Measurements from ENCODE around the gene DCLK2.
A peak's percentile ranks its signal among the peaks of the same experiment; 100 is the strongest.

Gene DCLK2

GRCh38 chr4:150235317-150235716 is 157.1 kb downstream of the DCLK2 start:
- no peak for DNase-seq

- DNase-seq: no peak
These were observed 157.6 kb downstream of the DCLK2 start for GRCh38 chr4:150235808-150236271.

DNA sequence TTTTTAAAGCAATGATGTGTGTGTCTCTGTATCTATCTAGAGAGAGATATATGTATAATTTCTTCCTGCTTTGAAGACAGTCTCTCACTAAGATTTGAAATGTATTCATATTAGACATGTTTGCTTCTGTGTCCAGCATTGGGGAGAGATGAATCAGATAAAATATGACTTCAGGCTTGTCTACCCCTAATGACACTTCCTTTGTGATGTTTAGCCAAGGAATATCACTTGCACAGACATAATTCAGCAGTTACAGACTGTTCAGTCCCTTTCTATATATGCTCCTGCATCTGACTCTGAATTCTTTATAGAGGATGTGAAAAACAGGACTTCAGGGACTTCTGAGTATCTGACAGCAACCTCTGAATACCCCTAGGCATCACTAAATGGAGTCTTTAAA is 158.4 kb downstream of the DCLK2 start:
- DNase-seq: no peak

DNA sequence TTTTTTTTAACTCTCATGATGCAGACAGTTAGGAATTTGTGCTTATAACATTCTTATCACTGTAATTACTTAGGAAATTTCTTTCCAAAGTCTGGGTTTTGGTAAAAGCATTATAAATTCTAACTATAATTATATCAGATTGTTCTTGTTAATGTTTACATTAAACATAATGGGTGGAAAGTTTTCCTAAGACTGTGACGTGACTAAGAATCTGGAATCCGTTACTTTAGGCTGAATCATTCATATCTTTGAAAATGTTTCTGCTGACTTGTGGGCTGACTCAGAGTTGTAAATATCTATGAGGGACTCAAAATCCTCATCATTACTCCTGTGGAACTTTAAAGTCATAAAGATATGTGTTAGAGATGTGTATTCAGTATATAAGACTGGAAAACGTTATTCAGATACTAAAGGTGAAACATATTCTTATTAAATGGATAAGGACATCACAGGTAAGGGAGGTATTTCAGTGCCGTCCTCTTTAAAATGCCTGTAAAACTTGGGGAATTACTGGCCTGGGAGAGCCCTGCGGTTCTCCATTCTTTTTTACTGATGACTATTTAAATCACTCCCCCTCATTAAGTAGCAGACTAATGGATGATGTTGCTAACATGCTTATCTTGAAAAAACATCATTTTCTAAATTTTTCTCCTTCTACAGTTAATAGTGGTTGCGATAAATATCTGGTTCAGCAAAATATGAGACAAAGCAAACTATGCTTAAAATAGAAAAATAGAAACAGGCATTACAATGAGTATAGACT is 159.0 kb downstream of the DCLK2 start:
- DNase-seq: no peak

GRCh38 chr4:150238591-150238990 is 160.3 kb downstream of the DCLK2 start:
- DNase-seq: no peak

DNA sequence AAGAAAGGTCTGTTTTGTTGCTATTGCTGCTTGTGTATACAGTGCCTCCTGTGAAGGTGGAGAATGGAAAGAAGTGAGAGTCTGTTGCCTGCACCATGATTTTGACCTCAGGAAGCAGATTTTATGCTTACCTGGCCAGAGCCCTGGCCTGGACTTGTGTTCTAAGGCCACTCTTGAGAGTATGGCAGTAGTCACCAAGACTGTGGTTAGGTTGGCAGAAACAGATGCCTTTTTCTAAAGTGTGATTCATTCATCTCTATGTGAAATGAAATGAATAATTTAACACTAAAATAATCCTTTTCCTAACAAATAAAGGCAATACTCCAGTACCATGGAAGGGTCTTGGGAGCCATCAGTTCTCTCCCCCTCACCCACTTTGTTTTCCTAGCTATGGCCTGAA is 161.8 kb downstream of the DCLK2 start:
- no peak for DNase-seq

GRCh38 chr4:150242820-150243458 is 164.7 kb downstream of the DCLK2 start:
- DNase-seq: peak in 14 of 56 donors; percentile 2 to 59 (median 25)

DNA sequence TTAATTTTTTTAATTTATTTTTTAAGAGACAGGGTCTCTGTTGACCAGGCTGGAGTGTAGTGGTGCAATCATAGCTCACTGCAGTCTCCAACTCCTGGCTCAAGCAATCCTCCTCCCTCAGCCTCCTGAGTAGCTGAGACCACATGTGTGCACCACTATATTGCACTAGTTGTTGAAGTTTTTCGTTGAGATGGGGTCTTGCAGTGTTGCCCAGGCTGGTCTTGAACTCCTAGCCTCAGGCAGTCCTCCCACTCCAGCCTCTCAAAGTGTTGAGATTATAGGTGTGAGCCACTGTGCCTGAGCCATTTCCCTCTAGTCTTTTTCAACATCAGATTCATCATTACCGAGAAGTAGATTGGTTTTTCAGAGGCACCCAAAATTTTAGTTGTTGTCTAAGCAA is 165.7 kb downstream of the DCLK2 start:
- DNase-seq: no peak

- DNase-seq: no peak
These were observed 166.4 kb downstream of the DCLK2 start for GRCh38 chr4:150244600-150244999.

DNA sequence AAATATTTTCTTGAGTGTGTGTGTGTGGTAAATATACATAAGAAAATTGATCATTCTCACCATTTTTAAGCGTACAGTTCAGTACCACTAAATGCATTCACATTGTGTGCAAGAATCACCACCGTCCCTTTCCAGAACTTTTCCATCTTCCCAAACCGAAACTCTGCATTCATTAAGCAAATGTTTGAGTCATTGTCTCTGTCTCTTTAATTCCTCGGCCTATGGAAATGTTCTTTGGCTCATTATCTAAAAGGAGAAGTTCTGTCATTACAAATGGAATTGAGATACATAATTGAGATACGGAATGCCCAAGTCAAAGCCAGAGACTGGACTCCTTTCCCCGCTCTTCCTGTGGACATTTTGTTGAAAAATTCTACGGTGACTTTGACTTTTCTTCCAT is 168.9 kb downstream of the DCLK2 start:
- DNase-seq: no peak

DNA sequence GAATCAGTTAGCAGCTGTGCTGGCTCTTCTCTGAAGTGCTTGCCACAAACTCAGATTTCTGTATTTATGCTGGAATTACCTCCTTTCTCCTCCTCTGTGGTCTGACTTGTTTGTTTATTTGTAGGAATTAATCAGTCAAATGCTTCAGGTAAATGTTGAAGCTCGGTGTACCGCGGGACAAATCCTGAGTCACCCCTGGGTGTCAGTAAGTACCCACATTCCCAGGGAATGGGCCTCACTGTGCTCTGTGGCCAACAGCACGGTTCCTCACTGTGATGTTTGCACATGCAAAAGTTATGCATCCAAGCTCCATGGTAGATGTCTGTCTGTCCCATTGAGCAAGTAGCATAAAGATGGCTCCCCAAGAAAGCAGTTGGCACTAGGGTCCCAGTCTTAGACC is 169.9 kb downstream of the DCLK2 start:
- DNase-seq: no peak

DNA sequence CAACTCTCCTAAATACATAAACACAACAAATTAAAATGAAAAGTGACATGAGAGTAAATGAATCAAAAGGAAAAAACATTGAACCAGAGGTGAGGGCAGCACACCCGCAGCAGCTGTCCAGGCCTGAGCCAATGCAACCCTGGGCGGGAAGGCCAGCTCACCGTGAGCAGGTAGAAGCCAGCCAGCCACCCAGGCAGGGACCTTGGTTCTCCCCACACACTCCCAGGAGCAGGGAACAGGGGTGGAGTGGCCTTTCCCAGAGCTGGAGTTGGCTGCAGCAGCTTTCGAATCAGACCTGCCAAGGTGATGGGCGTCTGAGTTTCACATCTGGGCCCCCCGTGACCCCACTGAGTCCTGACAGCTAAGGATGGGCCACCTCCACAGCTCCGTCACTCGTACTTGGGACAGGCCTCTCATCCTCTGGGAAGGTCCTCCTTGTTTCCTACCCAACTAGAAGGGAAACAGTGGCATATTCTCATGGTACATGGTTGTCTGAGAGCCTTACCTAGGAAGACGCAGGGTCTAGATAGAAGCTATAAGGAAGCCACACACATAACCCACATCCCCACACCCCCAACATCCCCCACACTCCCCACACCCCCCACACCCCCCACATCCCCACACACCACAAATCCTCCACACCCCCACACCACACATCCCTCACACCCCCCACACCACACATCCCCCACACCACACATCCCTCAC is 172.2 kb downstream of the DCLK2 start:
- no peak for DNase-seq

DNA sequence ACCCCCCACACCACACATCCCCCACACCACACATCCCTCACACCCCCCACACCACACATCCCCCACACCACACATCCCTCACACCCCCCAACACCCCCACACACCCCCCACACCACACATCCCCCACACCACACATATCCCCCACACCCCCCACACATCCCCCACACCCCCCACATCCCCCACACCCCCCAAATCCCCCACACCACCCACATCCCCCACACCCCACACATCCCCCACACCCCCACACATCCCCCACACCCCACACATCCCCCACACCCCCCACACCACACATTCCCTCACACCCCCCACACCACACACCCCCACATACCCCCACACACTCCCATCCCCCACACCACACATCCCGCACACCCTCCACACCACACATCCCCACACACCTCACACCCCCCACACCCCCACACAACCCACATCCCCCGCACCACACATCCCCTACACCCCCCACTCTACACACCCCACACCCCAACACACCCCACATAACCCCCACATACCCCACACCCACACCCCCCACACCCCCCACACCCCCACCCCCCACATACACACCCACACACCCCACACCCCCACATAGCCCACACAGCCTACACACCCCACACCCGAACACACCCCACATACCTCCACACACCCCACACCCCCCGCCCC is 172.9 kb downstream of the DCLK2 start:
- peak in 2 of 56 donors; percentile 6 to 18 for DNase-seq

- peak in 16 of 56 donors; percentile 11 to 59 (median 28) for DNase-seq
These were observed 173.5 kb downstream of the DCLK2 start for GRCh38 chr4:150251752-150252190.

DNA sequence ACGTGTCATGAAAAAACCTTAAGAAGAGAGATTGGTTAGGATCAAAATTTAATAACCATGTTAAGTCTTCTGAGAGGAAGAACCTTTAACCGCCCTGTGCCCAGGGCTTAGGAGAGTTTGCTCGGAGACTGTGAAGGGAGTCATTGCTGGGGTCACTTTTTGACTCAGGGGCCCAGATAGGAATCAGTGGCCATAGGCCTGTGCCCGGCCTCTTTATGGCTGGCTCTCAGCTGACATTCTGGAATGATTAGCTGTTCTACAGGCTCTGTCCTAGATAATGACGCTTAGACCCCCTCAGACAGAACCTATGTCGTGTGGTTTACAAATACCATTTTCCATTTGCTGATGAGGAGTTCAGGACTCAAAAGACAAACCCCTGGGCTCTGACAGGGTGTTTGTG is 174.1 kb downstream of the DCLK2 start:
- DNase-seq: no peak

DNA sequence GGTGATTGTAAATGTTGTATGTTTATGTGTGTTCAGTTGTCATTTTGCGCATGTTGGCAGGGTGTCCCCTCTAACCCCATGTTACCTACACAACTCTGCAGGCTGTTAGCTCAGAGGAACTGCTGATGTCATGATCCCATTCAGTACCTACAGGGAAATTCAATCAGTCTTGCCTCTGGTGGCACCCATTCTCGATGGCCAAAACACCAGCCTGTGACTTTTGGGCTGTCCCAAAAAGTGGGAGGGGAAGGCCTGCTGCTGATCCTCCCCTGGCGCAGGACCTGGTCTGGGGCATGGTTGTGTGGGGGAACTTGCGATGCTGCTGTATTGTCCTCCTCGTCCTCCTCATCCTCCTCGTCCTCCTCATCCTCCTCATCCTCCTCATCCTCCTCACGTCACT is 174.5 kb downstream of the DCLK2 start:
- DNase-seq: no peak

DNA sequence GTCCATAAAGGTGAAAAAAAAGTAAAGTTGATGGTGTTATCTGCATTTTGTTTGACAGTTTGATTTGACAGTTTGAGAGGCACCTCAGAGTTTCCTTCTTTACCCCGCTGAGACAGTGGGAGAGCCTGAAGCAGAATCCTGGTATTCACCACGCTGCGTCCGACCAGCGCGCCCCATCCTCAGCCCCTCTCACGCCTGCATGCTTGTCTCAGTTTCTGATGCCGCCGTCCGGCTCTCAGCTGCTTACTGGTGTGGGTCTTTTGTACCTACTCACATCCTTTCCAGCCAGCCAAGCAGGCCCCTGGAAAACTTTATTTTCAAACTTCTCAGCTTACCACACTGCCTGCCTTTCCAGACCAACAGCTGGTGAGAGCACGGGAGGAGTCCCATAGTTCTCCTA is 175.2 kb downstream of the DCLK2 start:
- DNase-seq: no peak

DNA sequence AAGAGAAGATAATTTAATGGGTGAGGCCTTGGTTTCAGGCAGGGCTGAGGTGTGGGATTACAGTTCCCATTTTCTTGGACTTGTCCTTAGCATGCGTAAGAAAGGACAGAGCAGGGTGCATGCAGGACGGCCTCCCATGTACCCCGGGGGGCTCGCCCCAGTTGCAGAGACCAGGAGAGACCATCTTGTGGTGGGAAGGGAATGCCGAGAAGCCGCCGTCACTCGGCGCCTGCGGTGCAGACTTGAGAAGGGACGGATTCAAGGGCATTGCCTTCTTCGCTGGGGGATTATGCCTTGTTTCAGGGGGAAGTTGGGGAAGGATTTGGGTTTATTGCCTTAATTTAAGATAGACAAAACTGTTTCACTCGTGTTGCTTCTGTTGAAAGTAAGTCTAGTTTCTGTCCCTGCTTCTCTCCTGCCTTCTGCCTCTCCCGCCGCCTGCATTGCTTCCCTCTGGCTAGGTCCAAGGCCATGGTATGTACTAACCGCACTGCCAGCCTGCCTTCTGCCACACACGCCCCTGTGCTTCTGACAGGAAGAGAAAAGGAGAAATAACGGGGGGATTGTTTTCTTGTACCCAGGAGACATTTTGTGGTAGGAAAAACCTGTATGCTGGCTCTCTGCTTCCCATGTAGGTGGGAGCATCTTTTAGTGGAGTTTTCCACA is 175.9 kb downstream of the DCLK2 start:
- DNase-seq: no peak

GRCh38 chr4:150255610-150256224 is 177.5 kb downstream of the DCLK2 start:
- no peak for DNase-seq

- DNase-seq: no peak
These were observed 178.0 kb downstream of the DCLK2 start for GRCh38 chr4:150256225-150256620.
